ENCODE results near the gene TBC1D22B.

TBC1D22B gene

DNA sequence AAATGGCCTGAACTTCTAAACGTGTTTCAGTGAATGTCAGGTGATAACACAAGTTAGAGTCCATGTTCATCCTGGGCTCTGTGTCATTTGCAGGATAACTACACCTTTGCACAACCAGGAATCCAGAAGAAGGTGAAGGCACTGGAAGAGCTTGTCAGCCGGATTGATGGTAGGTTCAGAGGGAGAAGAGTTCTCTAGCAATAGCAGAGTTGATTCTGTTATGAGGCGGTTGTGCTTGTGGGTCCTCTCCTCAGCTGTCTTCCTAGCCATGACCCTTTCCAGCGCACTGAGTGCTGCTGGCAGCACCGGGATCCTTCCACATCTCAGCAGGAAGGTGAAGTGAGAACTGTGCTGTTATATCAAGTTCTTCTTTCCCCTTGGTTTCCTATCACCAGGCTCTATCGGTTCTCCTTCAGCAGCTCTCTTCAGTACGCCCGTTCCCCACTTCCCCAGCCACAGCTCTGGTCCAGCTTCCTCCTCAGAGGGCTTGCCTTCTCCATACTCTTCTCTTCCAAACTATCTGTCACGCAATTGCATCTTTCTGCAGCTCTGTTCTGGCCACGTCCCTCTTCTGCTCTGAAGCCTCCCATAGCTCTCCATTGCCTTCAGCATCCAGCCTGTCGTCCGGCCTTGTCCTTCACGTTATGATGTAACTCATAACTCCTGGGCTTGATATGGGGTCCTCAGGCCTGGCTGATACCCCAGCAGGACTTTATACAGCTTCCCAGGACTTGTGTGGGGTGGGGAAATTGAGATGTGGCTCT, 56.3 kb downstream of the TBC1D22B start:
- whole genome bisulfite sequencing = 96% methylated on average over 13 of the region's 13 CpGs
- Histone ChIP-seq H3K23ac (ENCODE audit: low read length in 2 of 2) (no peak overlapping the region), H3K9me3 (ENCODE audit: control insufficient read depth, low read length) (no peaks in the 10 kb centered on the region), H2AK5ac (ENCODE audit: low read length, severe bottlenecking) (no peak overlapping the region), H2BK5ac (ENCODE audit: low read depth, low read length, poor library complexity, severe bottlenecking) (no peak overlapping the region), H3K4ac (ENCODE audit: low read depth in 1 of 2, low read length in 2 of 2) (peak overlapping the region in 1 of 2 experiments; percentile 19), H2BK120ac (ENCODE audit: low read depth, low read length) (no peak overlapping the region), H3K14ac (ENCODE audit: low read length in 2 of 2) (no peak overlapping the region), H4K91ac (ENCODE audit: low read length) (no peak overlapping the region), H3K27me3 (ENCODE audit: control insufficient read depth in 1 of 2, insufficient read depth in 1 of 2, low read length in 2 of 2) (no peaks in the 10 kb centered on the region), H3K79me1 (replicated peaks; ENCODE audit: low read length, poor library complexity, severe bottlenecking) (peaks cover 3% of the 10 kb centered on the region), H3K18ac (ENCODE audit: low read depth in 1 of 2, low read length in 2 of 2) (no peak overlapping the region), H4K8ac (ENCODE audit: low read length) (peak overlapping the region; percentile 8), H3K36me3 (ENCODE audit: control insufficient read depth in 1 of 2, insufficient read depth in 2 of 2, low read depth in 1 of 2, low read length in 2 of 2) (peaks cover 47 to 68% of the 10 kb centered on the region in 2 experiments), H3K9ac (ENCODE audit: low read length) (no peak overlapping the region), H3K4me1 (ENCODE audit: control insufficient read depth, insufficient read depth, low read depth, low read length) (no peaks in the 10 kb centered on the region), H3K27ac (ENCODE audit: low read length, poor library complexity, severe bottlenecking) (no peak overlapping the region), H3K4me3 (ENCODE audit: insufficient read depth in 1 of 2, low read depth in 1 of 2, low read length in 2 of 2) (no peak overlapping the region), H2BK12ac (ENCODE audit: low read length in 2 of 2) (peak overlapping the region; percentile 45 to 70), H2AFZ (ENCODE audit: low read depth, low read length) (no peak overlapping the region), H3K4me2 (ENCODE audit: low read length, poor library complexity, severe bottlenecking) (no peak overlapping the region), H2BK15ac (ENCODE audit: low read depth, poor library complexity, severe bottlenecking) (no peak overlapping the region)
- DNase-seq = no peak

GRCh38 chr6:37314487-37315156, 57.0 kb downstream of the TBC1D22B start:
- Histone ChIP-seq H3K79me1 (replicated peaks; ENCODE audit: low read length, poor library complexity, severe bottlenecking) (peaks cover 3% of the 10 kb centered on the region), H3K18ac (ENCODE audit: low read depth in 1 of 2, low read length in 2 of 2) (no peak overlapping the region), H3K4me1 (ENCODE audit: control insufficient read depth, insufficient read depth, low read depth, low read length) (no peaks in the 10 kb centered on the region), H2BK120ac (ENCODE audit: low read depth, low read length) (no peak overlapping the region), H3K9me3 (ENCODE audit: control insufficient read depth, low read length) (no peaks in the 10 kb centered on the region), H3K4me3 (ENCODE audit: insufficient read depth in 1 of 2, low read depth in 1 of 2, low read length in 2 of 2) (no peak overlapping the region), H3K23ac (ENCODE audit: low read length in 2 of 2) (no peak overlapping the region), H2BK5ac (ENCODE audit: low read depth, low read length, poor library complexity, severe bottlenecking) (no peak overlapping the region), H3K4me2 (ENCODE audit: low read length, poor library complexity, severe bottlenecking) (no peak overlapping the region), H3K36me3 (ENCODE audit: control insufficient read depth in 1 of 2, insufficient read depth in 2 of 2, low read depth in 1 of 2, low read length in 2 of 2) (peaks cover 50 to 75% of the 10 kb centered on the region in 2 experiments), H2BK12ac (ENCODE audit: low read length in 2 of 2) (peak overlapping the region in 1 of 2 experiments; percentile 70), H3K14ac (ENCODE audit: low read length in 2 of 2) (no peak overlapping the region), H3K27ac (ENCODE audit: low read length, poor library complexity, severe bottlenecking) (no peak overlapping the region), H2AFZ (ENCODE audit: low read depth, low read length) (no peak overlapping the region), H2BK15ac (ENCODE audit: low read depth, poor library complexity, severe bottlenecking) (no peak overlapping the region), H3K27me3 (ENCODE audit: control insufficient read depth in 1 of 2, insufficient read depth in 1 of 2, low read length in 2 of 2) (no peaks in the 10 kb centered on the region), H2AK5ac (ENCODE audit: low read length, severe bottlenecking) (no peak overlapping the region), H4K91ac (ENCODE audit: low read length) (no peak overlapping the region), H3K9ac (ENCODE audit: low read length) (no peak overlapping the region), H3K4ac (ENCODE audit: low read depth in 1 of 2, low read length in 2 of 2) (peak overlapping the region in 1 of 2 experiments; percentile 24), H4K8ac (ENCODE audit: low read length) (no peak overlapping the region)
- WGBS = 42% methylated on average over 6 of the region's 6 CpGs
- DNase-seq = peak; percentile 86

DNA sequence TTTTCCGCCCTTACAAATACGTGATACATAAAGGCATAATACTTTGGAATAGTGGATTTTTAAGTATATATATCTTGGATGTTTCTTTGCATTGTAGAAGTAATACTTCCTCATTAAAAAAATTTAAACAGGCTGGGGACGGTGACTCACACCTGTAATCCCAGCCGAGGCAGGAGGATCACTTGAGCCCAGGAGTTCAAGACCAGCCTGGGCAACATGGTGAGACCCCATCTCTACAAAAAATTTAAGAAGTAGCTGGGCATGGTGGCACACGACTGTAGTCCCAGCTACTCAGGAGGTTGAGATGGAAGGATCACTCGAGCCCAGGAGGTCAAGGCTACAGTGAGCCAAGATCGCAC, 57.6 kb downstream of the TBC1D22B start:
- no peak overlapping the region for H2AFZ ChIP-seq (ENCODE audit: low read depth, low read length)
- 89% methylated on average over 5 of the region's 7 CpGs for WGBS
- no peaks in the 10 kb centered on the region for H3K27me3 ChIP-seq (ENCODE audit: control insufficient read depth in 1 of 2, insufficient read depth in 1 of 2, low read length in 2 of 2)
- no peaks in the 10 kb centered on the region for H3K4me1 ChIP-seq (ENCODE audit: control insufficient read depth, insufficient read depth, low read depth, low read length)
- H3K27ac ChIP-seq (ENCODE audit: low read length, poor library complexity, severe bottlenecking) = no peak overlapping the region
- no peak overlapping the region for H3K4ac ChIP-seq (ENCODE audit: low read depth in 1 of 2, low read length in 2 of 2)
- H3K4me2 ChIP-seq (ENCODE audit: low read length, poor library complexity, severe bottlenecking) = no peak overlapping the region
- no peak overlapping the region for H4K91ac ChIP-seq (ENCODE audit: low read length)
- no peaks in the 10 kb centered on the region for H3K9me3 ChIP-seq (ENCODE audit: control insufficient read depth, low read length)
- peaks cover 50 to 78% of the 10 kb centered on the region in 2 experiments for H3K36me3 ChIP-seq (ENCODE audit: control insufficient read depth in 1 of 2, insufficient read depth in 2 of 2, low read depth in 1 of 2, low read length in 2 of 2)
- no peak overlapping the region for H2BK5ac ChIP-seq (ENCODE audit: low read depth, low read length, poor library complexity, severe bottlenecking)
- no peak overlapping the region for H3K9ac ChIP-seq (ENCODE audit: low read length)
- peak overlapping the region; percentile 22 for H4K8ac ChIP-seq (ENCODE audit: low read length)
- H3K23ac ChIP-seq (ENCODE audit: low read length in 2 of 2) = no peak overlapping the region
- H3K4me3 ChIP-seq (ENCODE audit: insufficient read depth in 1 of 2, low read depth in 1 of 2, low read length in 2 of 2) = no peak overlapping the region
- H2AK5ac ChIP-seq (ENCODE audit: low read length, severe bottlenecking) = no peak overlapping the region
- H2BK120ac ChIP-seq (ENCODE audit: low read depth, low read length) = peak overlapping the region; percentile 2
- no peak overlapping the region for H3K14ac ChIP-seq (ENCODE audit: low read length in 2 of 2)
- no peak for DNase-seq
- H2BK12ac ChIP-seq (ENCODE audit: low read length in 2 of 2) = no peak overlapping the region
- H3K18ac ChIP-seq (ENCODE audit: low read depth in 1 of 2, low read length in 2 of 2) = no peak overlapping the region
- H2BK15ac ChIP-seq (ENCODE audit: low read depth, poor library complexity, severe bottlenecking) = no peak overlapping the region
- peaks cover 3% of the 10 kb centered on the region for H3K79me1 ChIP-seq (replicated peaks; ENCODE audit: low read length, poor library complexity, severe bottlenecking)

GRCh38 chr6:37316071-37316470, 58.5 kb downstream of the TBC1D22B start:
- H2BK120ac ChIP-seq (ENCODE audit: low read depth, low read length) = no peak overlapping the region
- no peak overlapping the region for H3K4ac ChIP-seq (ENCODE audit: low read depth in 1 of 2, low read length in 2 of 2)
- H3K9me3 ChIP-seq (ENCODE audit: control insufficient read depth, low read length) = no peaks in the 10 kb centered on the region
- no peak overlapping the region for H4K8ac ChIP-seq (ENCODE audit: low read length)
- 98% methylated on average over 7 of the region's 7 CpGs for WGBS
- H2AFZ ChIP-seq (ENCODE audit: low read depth, low read length) = no peak overlapping the region
- H3K27ac ChIP-seq (ENCODE audit: low read length, poor library complexity, severe bottlenecking) = no peak overlapping the region
- no peak overlapping the region for H3K23ac ChIP-seq (ENCODE audit: low read length in 2 of 2)
- H3K4me2 ChIP-seq (ENCODE audit: low read length, poor library complexity, severe bottlenecking) = no peak overlapping the region
- H2BK5ac ChIP-seq (ENCODE audit: low read depth, low read length, poor library complexity, severe bottlenecking) = no peak overlapping the region
- H3K9ac ChIP-seq (ENCODE audit: low read length) = no peak overlapping the region
- H2BK12ac ChIP-seq (ENCODE audit: low read length in 2 of 2) = no peak overlapping the region
- H3K27me3 ChIP-seq (ENCODE audit: control insufficient read depth in 1 of 2, insufficient read depth in 1 of 2, low read length in 2 of 2) = no peaks in the 10 kb centered on the region
- H3K4me1 ChIP-seq (ENCODE audit: control insufficient read depth, insufficient read depth, low read depth, low read length) = no peaks in the 10 kb centered on the region
- no peak overlapping the region for H2AK5ac ChIP-seq (ENCODE audit: low read length, severe bottlenecking)
- H3K79me1 ChIP-seq (replicated peaks; ENCODE audit: low read length, poor library complexity, severe bottlenecking) = peaks cover 3% of the 10 kb centered on the region
- DNase-seq = no peak
- peaks cover 55 to 88% of the 10 kb centered on the region in 2 experiments for H3K36me3 ChIP-seq (ENCODE audit: control insufficient read depth in 1 of 2, insufficient read depth in 2 of 2, low read depth in 1 of 2, low read length in 2 of 2)
- H4K91ac ChIP-seq (ENCODE audit: low read length) = no peak overlapping the region
- no peak overlapping the region for H3K18ac ChIP-seq (ENCODE audit: low read depth in 1 of 2, low read length in 2 of 2)
- H3K14ac ChIP-seq (ENCODE audit: low read length in 2 of 2) = no peak overlapping the region
- H2BK15ac ChIP-seq (ENCODE audit: low read depth, poor library complexity, severe bottlenecking) = no peak overlapping the region
- no peak overlapping the region for H3K4me3 ChIP-seq (ENCODE audit: insufficient read depth in 1 of 2, low read depth in 1 of 2, low read length in 2 of 2)
